ENCODE results near the gene ADGRF1. TPM values are rescaled to one million over a fixed set of nuclear protein-coding genes. Genes with fewer than 3 reads are reported as not detected.
A peak's percentile ranks its signal among the peaks of the same experiment; 100 is the strongest.

Gene ADGRF1
- polyA plus RNA-seq, 2 of the 4 experiments (the other 2 are of a cell fraction): 0.01 TPM; not detected in 1

- Histone ChIP-seq H3K4me2 (no peak overlapping the region), H3K9me3 (no peaks in the 10 kb centered on the region), H3K4me3 (no peak overlapping the region), H3K4me1 (no peaks in the 10 kb centered on the region), H3K27ac (no peak overlapping the region)
- FAIRE-seq (no peak), DNase-seq (ENCODE audit: low read depth in 1 of 2, low spot score in 1 of 2) (peak in 1 of 2 experiments; percentile 12), ATAC-seq (no peak)
- POLR2A ChIA-PET: no interaction called here
- TF ChIP-seq EHF (CRISPR knock-in tag; IDR thresholded peaks at IDR 0.05) (no peak), SMC3 (IDR thresholded peaks at IDR 0.05) (no peak), RCOR1 (IDR thresholded peaks at IDR 0.05; ENCODE audit: low read depth, low read length) (no peak), FOXS1 (CRISPR knock-in tag; IDR thresholded peaks at IDR 0.05) (no peak), CBX8 (IDR thresholded peaks at IDR 0.05) (no peak), REST (IDR thresholded peaks at IDR 0.05) (no peak), NPAS2 (CRISPR knock-in tag; IDR thresholded peaks at IDR 0.05; ENCODE audit: borderline replicate concordance) (no peak), TP53 (CRISPR knock-in tag; IDR thresholded peaks at IDR 0.05) (no peak)
- TF ChIP-seq, protein P1, sequence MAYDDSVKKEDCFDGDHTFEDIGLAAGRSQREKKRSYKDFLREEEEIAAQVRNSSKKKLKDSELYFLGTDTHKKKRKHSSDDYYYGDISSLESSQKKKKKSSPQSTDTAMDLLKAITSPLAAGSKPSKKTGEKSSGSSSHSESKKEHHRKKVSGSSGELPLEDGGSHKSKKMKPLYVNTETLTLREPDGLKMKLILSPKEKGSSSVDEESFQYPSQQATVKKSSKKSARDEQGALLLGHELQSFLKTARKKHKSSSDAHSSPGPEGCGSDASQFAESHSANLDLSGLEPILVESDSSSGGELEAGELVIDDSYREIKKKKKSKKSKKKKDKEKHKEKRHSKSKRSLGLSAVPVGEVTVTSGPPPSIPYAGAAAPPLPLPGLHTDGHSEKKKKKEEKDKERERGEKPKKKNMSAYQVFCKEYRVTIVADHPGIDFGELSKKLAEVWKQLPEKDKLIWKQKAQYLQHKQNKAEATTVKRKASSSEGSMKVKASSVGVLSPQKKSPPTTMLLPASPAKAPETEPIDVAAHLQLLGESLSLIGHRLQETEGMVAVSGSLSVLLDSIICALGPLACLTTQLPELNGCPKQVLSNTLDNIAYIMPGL (CRISPR knock-in tag; IDR thresholded peaks at IDR 0.05; ENCODE audit: borderline replicate concordance): no peak
- TF ChIP-seq, protein P2, sequence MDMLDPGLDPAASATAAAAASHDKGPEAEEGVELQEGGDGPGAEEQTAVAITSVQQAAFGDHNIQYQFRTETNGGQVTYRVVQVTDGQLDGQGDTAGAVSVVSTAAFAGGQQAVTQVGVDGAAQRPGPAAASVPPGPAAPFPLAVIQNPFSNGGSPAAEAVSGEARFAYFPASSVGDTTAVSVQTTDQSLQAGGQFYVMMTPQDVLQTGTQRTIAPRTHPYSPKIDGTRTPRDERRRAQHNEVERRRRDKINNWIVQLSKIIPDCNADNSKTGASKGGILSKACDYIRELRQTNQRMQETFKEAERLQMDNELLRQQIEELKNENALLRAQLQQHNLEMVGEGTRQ (IDR thresholded peaks at IDR 0.05): no peak
- 72% methylated on average over 6 of the region's 6 CpGs for WGBS (ENCODE audit: missing lambda C conversion rate)
- CTCF ChIA-PET: interaction anchor here (0.5 to 1.5 kb wide), 4 partner anchors 12 to 186 kb away, joined by 3 to 5 read pairs (median 3); no protein-coding TSS in a partner anchor
Measured at GRCh38 chr6:47034926-47035325, 7.2 kb downstream of the ADGRF1 start.

- ChIA-PET CTCF (interaction anchor here (0.5 to 1.5 kb wide), 4 partner anchors 12 to 185 kb away, joined by 3 to 5 read pairs (median 3); no protein-coding TSS in a partner anchor), POLR2A (no interaction called here)
- WGBS (ENCODE audit: missing lambda C conversion rate): 81% methylated on average over 2 of the region's 2 CpGs
- H3K27ac ChIP-seq: no peak overlapping the region
- no peaks in the 10 kb centered on the region for H3K9me3 ChIP-seq
- H3K4me2 ChIP-seq: no peak overlapping the region
- ATAC-seq (no peak), DNase-seq (ENCODE audit: low read depth in 1 of 2, low spot score in 1 of 2) (no peak), FAIRE-seq (no peak)
- H3K4me1 ChIP-seq: no peaks in the 10 kb centered on the region
- no peak overlapping the region for H3K4me3 ChIP-seq
- no peak for TF ChIP-seq HOXB13 (CRISPR knock-in tag; IDR thresholded peaks at IDR 0.05; ENCODE audit: low read depth)
- TF ChIP-seq ATOH8 (CRISPR knock-in tag; IDR thresholded peaks at IDR 0.05; ENCODE audit: low read depth): no peak
- TF ChIP-seq TP53 (CRISPR knock-in tag; IDR thresholded peaks at IDR 0.05): no peak
- no peak for TF ChIP-seq CEBPB (IDR thresholded peaks at IDR 0.05)
- TF ChIP-seq EHF (CRISPR knock-in tag; IDR thresholded peaks at IDR 0.05): no peak
- no peak for TF ChIP-seq RARB (CRISPR knock-in tag; IDR thresholded peaks at IDR 0.05)
- no peak for TF ChIP-seq PBX3 (IDR thresholded peaks at IDR 0.05)
- TF ChIP-seq, protein P3, sequence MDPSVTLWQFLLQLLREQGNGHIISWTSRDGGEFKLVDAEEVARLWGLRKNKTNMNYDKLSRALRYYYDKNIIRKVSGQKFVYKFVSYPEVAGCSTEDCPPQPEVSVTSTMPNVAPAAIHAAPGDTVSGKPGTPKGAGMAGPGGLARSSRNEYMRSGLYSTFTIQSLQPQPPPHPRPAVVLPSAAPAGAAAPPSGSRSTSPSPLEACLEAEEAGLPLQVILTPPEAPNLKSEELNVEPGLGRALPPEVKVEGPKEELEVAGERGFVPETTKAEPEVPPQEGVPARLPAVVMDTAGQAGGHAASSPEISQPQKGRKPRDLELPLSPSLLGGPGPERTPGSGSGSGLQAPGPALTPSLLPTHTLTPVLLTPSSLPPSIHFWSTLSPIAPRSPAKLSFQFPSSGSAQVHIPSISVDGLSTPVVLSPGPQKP (IDR thresholded peaks at IDR 0.05; ENCODE audit: low read depth, low read length): no peak
- no peak for TF ChIP-seq RNF2 (IDR thresholded peaks at IDR 0.05; ENCODE audit: borderline replicate concordance, low read depth)
- TF ChIP-seq E2F6 (IDR thresholded peaks at IDR 0.05; ENCODE audit: borderline replicate concordance, low read depth): no peak
- no peak for TF ChIP-seq REST (IDR thresholded peaks at IDR 0.05)
- no peak for TF ChIP-seq JUN (IDR thresholded peaks at IDR 0.05)
- no peak for TF ChIP-seq EHMT2 (IDR thresholded peaks at IDR 0.05; ENCODE audit: low read depth)
- no peak for TF ChIP-seq RFX5 (IDR thresholded peaks at IDR 0.05)
- no peak for TF ChIP-seq NPAS2 (CRISPR knock-in tag; IDR thresholded peaks at IDR 0.05; ENCODE audit: borderline replicate concordance)
- no peak for TF ChIP-seq KDM1A (IDR thresholded peaks at IDR 0.05; ENCODE audit: low read depth)
Measured at GRCh38 chr6:47034421-47034820, 7.7 kb downstream of the ADGRF1 start.

All from A549 (cell line).